Measurements from ENCODE around the gene PLEKHA5. TPM values are rescaled to one million over a fixed set of nuclear protein-coding genes. Genes with fewer than 3 reads are reported as not detected.
"Not testable (repeated sequence)": the region's sequence is repeated elsewhere in the genome, so short reads cannot be mapped to it uniquely, and the experiment has no call there.

Gene PLEKHA5
- polyA plus RNA-seq, 4 donors, result 51.5 to 105 (median 96.4) TPM

DNA sequence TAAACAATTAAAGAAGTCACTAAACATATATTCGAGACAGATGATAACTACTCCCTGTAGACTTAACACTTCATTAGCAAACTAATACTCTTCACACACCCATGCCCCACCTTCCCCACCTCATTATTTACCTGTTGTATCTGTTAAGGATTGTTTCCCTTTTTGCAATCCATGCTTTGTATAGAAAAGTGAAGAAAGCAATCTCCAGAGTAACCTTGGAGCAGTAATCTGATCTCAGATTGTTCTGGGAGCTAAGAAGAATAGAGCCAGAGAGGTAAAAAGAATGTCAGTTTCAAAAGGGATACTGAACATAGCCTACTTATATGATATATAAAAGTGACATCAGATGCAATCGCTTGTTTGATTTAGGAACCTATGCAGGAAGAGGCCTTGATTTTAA lies 37.4 kb downstream of the PLEKHA5 start:
- no peak for DNase-seq (ENCODE audit: low read depth in 4 of 4, low spot score in 3 of 4)

- DNase-seq (ENCODE audit: low read depth in 4 of 4, low spot score in 3 of 4), result no peak
These were observed 38.2 kb downstream of the PLEKHA5 start for GRCh38 chr12:19167708-19168107.

DNA sequence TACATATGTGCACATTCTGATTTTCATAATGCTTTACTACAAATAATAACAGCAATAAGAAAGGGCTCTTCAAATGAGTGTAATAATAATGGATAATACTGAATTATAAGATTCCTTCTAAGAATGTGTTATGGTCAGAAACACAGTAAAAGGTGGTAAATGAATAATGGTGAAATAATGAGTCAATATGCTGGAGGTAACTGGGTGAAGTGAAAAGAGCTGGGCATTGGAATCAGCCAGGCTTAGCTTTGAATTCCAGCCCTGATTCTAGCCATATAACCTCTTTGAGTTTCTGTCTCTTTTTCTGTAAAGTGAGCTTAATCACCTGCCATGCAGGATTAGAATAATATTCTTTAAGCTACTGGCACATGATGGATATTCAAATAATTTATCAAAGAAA lies 39.1 kb downstream of the PLEKHA5 start:
- no peak for DNase-seq (ENCODE audit: low read depth in 4 of 4, low spot score in 3 of 4)

DNA sequence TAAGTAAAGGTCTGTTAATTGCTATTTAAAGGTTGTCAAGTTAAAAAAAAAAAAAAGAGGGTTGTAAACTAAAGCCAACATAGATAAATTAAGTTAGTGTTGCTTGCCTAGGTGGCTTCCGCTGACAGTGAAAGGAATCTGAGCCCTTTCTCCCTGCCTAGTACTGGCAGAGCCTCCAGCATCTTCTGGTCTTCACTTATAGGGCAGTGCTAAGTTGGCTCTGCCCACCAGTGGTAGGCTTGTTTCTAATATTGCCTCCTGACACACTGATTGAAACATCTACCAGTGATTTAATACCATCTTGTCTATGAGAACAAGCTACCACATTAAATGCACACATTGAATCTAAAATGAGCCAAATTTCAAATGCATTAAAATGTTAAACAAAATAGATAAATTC lies 39.7 kb downstream of the PLEKHA5 start:
- DNase-seq (ENCODE audit: low read depth in 4 of 4, low spot score in 3 of 4), result no peak

DNA sequence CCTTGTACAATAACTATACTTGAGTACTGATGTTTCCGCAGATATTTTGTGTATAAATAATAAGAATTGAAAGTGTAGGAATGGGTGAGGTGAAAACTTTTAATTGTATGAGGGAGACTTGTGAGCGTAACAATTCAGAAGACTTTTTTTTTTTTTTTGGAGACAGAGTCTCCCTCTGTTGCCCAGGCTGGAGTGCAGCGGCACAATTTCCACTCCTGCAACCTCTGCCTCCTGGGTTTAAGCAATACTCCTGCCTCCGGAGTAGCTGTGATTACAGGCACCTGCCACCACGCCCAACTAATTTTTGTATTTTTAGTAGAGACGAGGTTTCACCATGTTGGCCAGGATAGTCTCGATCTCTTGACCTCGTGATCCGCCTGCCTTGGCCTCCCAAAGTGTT lies 40.8 kb downstream of the PLEKHA5 start:
- DNase-seq (ENCODE audit: low read depth in 4 of 4, low spot score in 3 of 4), result not testable (repeated sequence)

GRCh38 chr12:19171731-19172130 lies 42.2 kb downstream of the PLEKHA5 start:
- no peak for DNase-seq (ENCODE audit: low read depth in 4 of 4, low spot score in 3 of 4)

DNA sequence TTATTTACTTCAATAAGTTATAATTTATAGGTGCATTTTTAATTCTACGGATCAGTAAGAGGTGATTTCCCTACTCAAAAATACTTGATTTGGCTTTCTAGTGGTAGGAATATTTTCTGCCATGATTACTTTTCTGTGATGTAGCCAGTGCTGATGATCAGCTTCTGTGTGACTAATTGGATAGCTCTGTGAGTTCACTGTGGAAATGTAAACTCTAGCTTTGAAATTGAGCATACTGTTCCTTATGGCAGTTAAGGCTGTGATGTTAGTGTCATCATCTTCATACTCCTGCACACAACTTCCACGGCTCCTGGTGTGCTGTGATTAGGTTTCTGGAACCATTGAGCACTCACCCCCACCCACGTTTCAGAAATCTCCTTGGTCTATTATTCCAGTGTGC lies 48.2 kb downstream of the PLEKHA5 start:
- DNase-seq (ENCODE audit: low read depth in 4 of 4, low spot score in 3 of 4), result no peak

DNA sequence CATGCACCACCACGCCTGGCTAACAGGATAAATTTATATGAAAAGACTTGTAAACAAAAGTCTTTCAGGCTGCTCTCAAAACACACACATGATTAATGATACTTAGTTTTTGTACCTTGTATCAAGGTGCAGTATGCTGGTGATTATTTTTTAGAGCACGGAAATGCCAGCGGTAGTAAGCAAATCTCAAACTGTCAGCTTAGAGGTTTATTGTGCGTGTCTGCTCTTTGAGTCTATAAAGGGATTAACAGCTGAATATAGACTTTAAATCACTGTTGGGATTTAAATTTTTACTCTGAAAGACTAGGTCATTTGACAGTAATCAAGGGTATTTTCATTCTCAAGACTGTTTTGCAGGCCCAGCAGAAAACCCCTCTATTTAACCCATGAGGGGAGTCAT lies 50.5 kb downstream of the PLEKHA5 start:
- DNase-seq (ENCODE audit: low read depth in 4 of 4, low spot score in 3 of 4), result no peak

GRCh38 chr12:19181666-19182426 lies 52.3 kb downstream of the PLEKHA5 start:
- no peak for DNase-seq (ENCODE audit: low read depth in 4 of 4, low spot score in 3 of 4)

GRCh38 chr12:19183121-19183838 lies 53.7 kb downstream of the PLEKHA5 start:
- no peak for DNase-seq (ENCODE audit: low read depth in 4 of 4, low spot score in 3 of 4)

DNA sequence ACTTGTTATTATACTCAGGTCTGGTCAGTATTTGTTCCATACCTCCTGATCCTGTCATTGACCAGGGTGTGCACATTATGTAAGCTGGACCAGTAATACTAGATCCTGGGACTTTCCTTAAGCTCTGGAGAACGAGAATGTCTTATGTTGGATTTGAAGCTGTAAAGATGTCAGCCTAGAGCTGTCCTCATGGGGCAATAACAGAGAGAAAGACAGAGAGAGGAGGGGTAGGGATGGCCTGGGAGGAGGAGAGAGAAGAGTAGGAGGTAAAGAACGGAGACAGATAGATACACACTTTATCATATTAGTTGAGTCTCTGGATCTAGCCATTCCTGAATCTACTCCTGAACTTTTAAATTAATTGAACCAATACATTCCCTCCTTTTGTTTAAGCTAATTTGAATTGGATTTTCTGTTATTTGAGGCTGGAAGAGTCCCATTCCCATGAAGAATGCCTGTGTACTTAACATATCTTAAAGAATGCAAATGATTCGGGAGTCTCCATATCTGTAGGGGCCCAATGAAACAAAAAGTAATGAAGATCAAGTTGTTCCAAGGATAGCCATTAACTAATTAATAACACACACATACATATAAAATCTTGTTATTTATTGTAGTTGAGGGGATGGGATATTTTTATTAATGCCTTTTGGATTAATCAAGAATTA lies 55.9 kb downstream of the PLEKHA5 start:
- DNase-seq (ENCODE audit: low read depth in 4 of 4, low spot score in 3 of 4), result no peak

GRCh38 chr12:19186722-19187661 lies 57.5 kb downstream of the PLEKHA5 start:
- DNase-seq (ENCODE audit: low read depth in 4 of 4, low spot score in 3 of 4), result peak; percentile 27 to 43 (median 33)

- no peak for DNase-seq (ENCODE audit: low read depth in 4 of 4, low spot score in 3 of 4)
These were observed 60.0 kb downstream of the PLEKHA5 start for GRCh38 chr12:19189522-19189921.

DNA sequence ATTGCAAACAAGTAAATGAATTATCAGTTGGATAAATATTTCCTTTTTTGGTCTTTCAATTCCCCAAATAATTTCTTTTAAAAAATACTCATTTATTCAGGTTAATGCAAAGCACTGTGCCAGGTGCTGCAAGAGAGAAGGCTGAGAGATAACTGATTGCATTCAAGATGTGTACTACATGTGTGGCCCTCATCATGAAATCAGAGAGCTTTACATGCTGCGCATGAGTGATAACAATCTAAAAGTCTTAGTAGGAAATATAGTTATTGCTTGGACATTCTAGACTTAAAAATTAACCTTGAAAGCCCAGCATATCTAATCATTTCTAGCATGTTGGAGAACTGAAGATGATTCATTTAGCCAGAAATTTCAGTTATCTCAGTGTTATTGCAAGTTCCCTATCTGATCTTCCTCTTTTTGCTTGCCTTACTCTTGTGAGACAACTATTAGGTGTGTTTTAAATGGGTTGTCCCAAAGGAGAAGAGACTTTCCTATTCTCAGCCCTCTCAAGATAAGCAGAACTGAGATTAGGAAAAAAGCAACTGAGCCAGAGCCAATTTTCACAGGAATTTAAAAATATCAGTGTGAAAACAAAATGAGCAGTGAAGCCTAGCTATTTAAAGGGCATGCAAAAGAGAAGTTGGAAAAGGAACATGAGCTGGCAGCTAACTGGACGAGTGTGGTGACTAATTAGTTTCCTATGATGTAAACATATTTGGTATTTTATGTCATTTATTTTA lies 60.9 kb downstream of the PLEKHA5 start:
- DNase-seq (ENCODE audit: low read depth in 4 of 4, low spot score in 3 of 4), result no peak

- no peak for DNase-seq (ENCODE audit: low read depth in 4 of 4, low spot score in 3 of 4)
These were observed 61.6 kb downstream of the PLEKHA5 start for GRCh38 chr12:19191089-19191488.

DNA sequence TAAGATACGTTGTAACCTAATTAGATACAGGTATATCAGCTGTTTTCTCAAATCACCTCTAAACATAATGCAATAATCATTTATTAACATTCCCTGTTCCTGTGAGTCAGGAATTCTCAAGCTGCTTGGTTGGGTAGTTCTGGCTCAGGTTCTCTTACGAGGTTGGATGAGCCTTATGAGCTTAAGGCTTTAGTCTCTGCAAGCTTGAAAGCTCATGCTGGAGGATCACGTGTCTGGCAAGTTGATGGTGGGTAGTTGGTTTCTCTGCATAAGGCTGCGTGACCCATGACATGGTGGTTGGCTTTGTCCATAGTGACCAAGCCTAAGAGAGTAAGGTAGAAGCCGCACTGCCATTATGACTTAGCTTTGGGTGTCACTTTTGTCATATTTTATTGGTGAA lies 62.0 kb downstream of the PLEKHA5 start:
- DNase-seq (ENCODE audit: low read depth in 4 of 4, low spot score in 3 of 4), result no peak

DNA sequence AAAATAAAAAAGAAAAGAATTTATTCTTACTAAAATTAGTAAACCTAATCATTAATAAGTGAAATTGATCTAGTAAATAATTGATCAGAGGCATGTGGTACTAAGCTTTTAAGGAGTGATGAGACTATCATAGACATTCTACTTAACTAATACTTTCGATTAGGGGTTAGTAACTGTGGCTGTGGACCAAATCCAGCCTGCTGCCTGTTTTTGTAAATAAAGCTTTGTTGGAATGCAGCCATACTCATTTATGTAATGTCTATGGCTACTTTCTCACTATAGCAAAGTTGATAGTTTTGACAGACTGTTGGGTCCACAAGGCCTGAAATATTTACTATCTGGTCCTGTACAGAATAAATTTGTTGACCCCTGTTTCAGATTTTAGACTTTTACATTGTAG lies 63.2 kb downstream of the PLEKHA5 start:
- DNase-seq (ENCODE audit: low read depth in 4 of 4, low spot score in 3 of 4), result no peak

DNA sequence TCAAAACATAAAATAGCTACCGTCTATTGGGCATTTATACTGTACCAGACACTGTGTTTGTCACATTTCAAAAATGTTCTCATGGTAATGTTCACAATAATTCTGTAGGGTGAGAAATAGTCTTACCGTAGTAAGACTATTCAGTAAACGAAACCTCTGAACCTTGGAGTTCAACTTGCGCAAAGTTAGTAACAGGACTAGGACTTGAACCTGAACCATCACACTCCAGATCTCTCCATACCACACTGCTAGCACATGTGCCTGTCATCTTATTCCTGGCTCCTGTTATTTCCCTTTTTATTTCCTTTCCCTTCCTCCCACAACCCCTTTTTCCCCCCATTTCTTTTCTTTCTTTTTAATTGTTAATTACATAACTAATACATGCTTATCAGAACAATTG lies 65.4 kb downstream of the PLEKHA5 start:
- DNase-seq (ENCODE audit: low read depth in 4 of 4, low spot score in 3 of 4), result no peak

- DNase-seq (ENCODE audit: low read depth in 4 of 4, low spot score in 3 of 4), result no peak
These were observed 67.6 kb downstream of the PLEKHA5 start for GRCh38 chr12:19196959-19197630.
